ENCODE measurements around the gene PAPPA2. TPM values are rescaled to one million over a fixed set of nuclear protein-coding genes. Genes with fewer than 3 reads are reported as not detected.

The PAPPA2 gene
- total and polyA plus RNA-seq, 2 of the 8 experiments (the other 6 are each of a cell fraction or from before 2014, with no cell fraction given), result 0.08 to 0.88 TPM

- TF ChIP-seq, protein P1, sequence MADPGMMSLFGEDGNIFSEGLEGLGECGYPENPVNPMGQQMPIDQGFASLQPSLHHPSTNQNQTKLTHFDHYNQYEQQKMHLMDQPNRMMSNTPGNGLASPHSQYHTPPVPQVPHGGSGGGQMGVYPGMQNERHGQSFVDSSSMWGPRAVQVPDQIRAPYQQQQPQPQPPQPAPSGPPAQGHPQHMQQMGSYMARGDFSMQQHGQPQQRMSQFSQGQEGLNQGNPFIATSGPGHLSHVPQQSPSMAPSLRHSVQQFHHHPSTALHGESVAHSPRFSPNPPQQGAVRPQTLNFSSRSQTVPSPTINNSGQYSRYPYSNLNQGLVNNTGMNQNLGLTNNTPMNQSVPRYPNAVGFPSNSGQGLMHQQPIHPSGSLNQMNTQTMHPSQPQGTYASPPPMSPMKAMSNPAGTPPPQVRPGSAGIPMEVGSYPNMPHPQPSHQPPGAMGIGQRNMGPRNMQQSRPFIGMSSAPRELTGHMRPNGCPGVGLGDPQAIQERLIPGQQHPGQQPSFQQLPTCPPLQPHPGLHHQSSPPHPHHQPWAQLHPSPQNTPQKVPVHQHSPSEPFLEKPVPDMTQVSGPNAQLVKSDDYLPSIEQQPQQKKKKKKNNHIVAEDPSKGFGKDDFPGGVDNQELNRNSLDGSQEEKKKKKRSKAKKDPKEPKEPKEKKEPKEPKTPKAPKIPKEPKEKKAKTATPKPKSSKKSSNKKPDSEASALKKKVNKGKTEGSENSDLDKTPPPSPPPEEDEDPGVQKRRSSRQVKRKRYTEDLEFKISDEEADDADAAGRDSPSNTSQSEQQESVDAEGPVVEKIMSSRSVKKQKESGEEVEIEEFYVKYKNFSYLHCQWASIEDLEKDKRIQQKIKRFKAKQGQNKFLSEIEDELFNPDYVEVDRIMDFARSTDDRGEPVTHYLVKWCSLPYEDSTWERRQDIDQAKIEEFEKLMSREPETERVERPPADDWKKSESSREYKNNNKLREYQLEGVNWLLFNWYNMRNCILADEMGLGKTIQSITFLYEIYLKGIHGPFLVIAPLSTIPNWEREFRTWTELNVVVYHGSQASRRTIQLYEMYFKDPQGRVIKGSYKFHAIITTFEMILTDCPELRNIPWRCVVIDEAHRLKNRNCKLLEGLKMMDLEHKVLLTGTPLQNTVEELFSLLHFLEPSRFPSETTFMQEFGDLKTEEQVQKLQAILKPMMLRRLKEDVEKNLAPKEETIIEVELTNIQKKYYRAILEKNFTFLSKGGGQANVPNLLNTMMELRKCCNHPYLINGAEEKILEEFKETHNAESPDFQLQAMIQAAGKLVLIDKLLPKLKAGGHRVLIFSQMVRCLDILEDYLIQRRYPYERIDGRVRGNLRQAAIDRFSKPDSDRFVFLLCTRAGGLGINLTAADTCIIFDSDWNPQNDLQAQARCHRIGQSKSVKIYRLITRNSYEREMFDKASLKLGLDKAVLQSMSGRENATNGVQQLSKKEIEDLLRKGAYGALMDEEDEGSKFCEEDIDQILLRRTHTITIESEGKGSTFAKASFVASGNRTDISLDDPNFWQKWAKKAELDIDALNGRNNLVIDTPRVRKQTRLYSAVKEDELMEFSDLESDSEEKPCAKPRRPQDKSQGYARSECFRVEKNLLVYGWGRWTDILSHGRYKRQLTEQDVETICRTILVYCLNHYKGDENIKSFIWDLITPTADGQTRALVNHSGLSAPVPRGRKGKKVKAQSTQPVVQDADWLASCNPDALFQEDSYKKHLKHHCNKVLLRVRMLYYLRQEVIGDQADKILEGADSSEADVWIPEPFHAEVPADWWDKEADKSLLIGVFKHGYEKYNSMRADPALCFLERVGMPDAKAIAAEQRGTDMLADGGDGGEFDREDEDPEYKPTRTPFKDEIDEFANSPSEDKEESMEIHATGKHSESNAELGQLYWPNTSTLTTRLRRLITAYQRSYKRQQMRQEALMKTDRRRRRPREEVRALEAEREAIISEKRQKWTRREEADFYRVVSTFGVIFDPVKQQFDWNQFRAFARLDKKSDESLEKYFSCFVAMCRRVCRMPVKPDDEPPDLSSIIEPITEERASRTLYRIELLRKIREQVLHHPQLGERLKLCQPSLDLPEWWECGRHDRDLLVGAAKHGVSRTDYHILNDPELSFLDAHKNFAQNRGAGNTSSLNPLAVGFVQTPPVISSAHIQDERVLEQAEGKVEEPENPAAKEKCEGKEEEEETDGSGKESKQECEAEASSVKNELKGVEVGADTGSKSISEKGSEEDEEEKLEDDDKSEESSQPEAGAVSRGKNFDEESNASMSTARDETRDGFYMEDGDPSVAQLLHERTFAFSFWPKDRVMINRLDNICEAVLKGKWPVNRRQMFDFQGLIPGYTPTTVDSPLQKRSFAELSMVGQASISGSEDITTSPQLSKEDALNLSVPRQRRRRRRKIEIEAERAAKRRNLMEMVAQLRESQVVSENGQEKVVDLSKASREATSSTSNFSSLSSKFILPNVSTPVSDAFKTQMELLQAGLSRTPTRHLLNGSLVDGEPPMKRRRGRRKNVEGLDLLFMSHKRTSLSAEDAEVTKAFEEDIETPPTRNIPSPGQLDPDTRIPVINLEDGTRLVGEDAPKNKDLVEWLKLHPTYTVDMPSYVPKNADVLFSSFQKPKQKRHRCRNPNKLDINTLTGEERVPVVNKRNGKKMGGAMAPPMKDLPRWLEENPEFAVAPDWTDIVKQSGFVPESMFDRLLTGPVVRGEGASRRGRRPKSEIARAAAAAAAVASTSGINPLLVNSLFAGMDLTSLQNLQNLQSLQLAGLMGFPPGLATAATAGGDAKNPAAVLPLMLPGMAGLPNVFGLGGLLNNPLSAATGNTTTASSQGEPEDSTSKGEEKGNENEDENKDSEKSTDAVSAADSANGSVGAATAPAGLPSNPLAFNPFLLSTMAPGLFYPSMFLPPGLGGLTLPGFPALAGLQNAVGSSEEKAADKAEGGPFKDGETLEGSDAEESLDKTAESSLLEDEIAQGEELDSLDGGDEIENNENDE (IDR thresholded peaks at IDR 0.05; ENCODE audit: insufficient replicate concordance, low read length), result no peak
- TF ChIP-seq CREB1 (IDR thresholded peaks at IDR 0.05) (no peak), SRF (IDR thresholded peaks at IDR 0.05; ENCODE audit: low read depth, low read length) (no peak), FOSL1 (IDR thresholded peaks at IDR 0.05; ENCODE audit: insufficient read depth, low read depth, low read length) (no peak), SP2 (IDR thresholded peaks at IDR 0.05; ENCODE audit: low read length) (no peak)
- TF ChIP-seq, protein P2, sequence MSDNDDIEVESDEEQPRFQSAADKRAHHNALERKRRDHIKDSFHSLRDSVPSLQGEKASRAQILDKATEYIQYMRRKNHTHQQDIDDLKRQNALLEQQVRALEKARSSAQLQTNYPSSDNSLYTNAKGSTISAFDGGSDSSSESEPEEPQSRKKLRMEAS (IDR thresholded peaks at IDR 0.05), result no peak
- TF ChIP-seq, protein P3, sequence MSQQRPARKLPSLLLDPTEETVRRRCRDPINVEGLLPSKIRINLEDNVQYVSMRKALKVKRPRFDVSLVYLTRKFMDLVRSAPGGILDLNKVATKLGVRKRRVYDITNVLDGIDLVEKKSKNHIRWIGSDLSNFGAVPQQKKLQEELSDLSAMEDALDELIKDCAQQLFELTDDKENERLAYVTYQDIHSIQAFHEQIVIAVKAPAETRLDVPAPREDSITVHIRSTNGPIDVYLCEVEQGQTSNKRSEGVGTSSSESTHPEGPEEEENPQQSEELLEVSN (IDR thresholded peaks at IDR 0.05), result no peak
These were observed 322.8 kb downstream of the PAPPA2 start (continued) for GRCh38 chr1:176785791-176786190.
